ENCODE results near the gene CCDC85C.

DNA sequence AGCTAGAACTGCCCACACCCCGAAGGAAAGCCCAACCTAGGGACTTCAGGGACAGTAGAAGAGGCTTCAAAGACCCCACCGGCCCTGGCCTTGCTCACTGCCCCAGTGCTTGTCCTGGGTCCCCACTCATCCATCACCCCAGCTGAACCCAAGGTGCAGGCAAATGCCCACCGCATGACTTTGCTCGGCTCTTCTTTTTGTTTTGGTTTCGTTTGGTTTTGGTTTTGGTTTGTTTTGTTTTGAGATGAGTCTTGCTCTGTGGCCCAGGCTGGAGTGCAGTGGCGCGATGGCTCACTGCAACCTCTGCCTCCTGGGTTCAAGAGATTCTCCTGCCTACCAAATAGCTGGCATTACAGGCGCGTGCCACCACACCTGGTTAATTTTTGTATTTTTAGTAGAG lies 9.0 kb downstream of the CCDC85C start:
- TF ChIP-seq, protein P1, sequence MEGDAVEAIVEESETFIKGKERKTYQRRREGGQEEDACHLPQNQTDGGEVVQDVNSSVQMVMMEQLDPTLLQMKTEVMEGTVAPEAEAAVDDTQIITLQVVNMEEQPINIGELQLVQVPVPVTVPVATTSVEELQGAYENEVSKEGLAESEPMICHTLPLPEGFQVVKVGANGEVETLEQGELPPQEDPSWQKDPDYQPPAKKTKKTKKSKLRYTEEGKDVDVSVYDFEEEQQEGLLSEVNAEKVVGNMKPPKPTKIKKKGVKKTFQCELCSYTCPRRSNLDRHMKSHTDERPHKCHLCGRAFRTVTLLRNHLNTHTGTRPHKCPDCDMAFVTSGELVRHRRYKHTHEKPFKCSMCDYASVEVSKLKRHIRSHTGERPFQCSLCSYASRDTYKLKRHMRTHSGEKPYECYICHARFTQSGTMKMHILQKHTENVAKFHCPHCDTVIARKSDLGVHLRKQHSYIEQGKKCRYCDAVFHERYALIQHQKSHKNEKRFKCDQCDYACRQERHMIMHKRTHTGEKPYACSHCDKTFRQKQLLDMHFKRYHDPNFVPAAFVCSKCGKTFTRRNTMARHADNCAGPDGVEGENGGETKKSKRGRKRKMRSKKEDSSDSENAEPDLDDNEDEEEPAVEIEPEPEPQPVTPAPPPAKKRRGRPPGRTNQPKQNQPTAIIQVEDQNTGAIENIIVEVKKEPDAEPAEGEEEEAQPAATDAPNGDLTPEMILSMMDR (IDR thresholded peaks at IDR 0.05): no peak
- TF ChIP-seq POLR2A (IDR thresholded peaks at IDR 0.05): no peak

All from testis (tissue), 2 donors.